NCI-H526 (cell line): Measurements from ENCODE around the gene C12orf42.
"Not testable (repeated sequence)": the region's sequence is repeated elsewhere in the genome, so short reads cannot be mapped to it uniquely, and the experiment has no call there.

Source experiments
- DNase-seq, 2 experiments: peaks; one replicate each; lab custom pipeline; 2025; lab: John Stamatoyannopoulos, UW

The C12orf42 gene

GRCh38 chr12:103494734-103495468, 867 bp downstream of the C12orf42 start:
- no peak for DNase-seq

DNA sequence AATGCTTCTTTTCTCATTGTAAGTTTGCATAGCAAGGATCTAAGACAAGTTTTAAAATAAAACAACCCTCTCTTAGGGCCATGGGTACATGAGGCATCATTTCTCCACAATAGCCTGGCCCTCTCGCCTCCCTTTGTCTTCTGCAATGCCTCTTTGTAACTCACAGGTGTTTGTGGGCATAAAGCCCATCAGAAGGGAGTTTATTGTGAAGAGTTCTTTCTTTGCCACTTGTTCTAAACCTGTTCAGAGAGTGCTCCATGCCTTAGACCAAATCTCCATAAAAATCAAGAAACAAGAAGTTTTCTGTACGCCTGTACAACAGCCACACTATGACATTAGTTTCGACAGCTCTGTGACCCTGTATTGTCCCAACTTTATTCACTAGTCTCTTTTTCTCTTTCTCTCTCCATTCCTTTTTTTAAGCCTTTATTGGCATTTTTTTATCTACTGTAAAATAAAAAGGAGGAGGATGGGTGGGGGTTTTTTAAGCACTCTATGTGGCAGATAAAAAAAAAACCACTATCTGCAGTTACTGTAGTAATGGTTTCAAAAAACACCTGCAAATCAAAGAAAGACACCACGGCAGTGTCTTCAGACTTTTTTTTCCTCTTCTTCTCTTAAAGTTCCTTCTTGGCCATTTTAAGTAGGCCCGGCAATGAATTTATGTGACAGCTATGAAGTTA, 1.6 kb downstream of the C12orf42 start:
- DNase-seq: no peak

DNA sequence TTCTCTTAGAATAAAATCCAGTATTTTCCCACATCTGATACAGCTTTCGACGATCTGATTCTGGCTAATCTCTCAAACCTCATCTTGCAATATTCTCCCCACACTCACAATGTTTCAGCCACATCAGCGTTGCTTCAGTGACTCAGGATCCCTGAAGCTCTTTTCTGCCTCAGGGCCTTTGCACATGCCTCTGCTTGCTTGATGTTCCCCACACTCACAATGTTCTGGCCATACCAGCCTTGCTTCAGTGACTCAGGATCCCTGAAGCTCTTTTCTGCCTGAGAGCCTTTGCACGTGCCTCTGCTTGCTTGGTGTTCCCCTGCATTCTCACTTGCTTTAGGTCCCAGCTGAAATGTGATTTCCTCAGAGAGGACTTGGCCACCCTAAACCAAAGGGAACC, 2.6 kb downstream of the C12orf42 start:
- DNase-seq: no peak

DNA sequence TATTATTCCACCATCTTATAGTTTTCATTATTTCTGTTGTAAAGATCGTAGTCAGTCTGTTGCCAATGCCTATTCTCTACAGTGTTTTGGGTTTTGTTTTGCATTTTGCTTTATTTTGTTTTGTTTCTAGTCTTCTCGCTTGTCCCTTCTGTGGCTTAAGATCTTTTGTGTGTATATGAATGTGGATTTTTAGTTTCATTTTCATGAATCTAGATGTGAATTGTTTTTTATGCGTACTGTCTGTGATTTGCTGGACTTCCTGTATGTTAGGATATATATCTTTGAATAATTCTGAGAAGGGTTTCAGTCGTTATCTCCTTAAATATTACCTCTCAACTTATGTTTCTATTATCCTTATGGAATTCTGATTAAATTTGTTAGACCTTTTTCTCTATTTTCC, 13.4 kb downstream of the C12orf42 start:
- no peak for DNase-seq

DNA sequence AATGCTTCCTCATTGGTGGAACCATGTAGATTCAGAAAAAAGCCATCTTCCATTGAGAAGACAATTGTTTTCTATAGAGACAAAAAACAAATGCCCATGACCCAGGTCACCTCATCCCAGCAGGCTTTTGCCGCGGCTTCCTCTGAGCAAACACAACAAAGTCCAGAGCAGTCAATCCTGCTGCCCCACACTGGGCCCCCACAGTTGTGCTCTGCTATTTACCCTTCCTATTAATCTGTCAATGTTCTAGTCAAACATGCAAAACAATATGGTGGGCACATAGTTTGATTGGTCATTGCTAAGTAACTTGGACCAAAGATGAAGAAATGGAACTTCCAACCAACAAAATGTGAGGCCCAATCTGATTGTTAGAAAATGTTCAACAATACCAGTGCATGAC, 20.7 kb downstream of the C12orf42 start:
- no peak for DNase-seq

GRCh38 chr12:103470664-103471063, 25.1 kb downstream of the C12orf42 start:
- DNase-seq: no peak

DNA sequence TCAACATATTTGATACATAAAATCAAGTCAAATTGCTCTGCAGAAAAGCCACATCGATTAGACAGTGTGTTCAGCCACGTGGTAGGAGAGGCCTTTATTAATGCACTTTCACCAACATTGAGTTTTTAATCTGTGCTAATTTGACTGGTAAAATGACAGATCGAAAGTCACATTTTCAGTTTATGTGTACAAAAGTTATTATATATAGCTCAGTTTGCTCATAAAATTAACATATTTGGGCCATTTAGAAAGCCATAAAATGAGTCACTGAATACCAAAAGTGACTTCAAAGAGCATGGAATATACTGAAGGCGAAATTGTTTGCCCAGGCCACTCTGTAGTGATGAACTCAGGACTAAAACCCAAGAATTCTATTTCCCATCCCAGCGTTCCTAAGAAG, 26.0 kb downstream of the C12orf42 start:
- DNase-seq: no peak

DNA sequence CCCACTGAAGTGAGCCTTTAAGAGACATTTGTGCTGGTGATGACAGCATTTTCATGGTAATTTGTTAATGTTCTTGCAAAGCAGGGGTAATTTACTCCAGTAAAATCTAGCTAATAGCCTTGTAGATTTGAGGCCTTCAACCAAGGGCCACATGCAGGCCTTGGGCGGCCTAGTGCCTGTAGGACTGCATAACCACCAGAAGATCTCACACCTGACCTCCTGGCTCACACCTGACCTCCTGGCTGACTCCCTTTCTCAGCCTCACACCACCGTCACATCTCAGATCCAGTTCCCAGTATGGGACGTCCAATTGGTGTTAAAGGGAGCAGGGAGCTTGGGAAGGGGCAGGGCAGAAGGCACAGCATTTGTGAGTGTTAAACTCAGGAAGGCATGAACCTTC, 26.9 kb downstream of the C12orf42 start:
- DNase-seq: no peak

- DNase-seq: no peak
Observed at GRCh38 chr12:103462675-103463074, 33.1 kb downstream of the C12orf42 start.

DNA sequence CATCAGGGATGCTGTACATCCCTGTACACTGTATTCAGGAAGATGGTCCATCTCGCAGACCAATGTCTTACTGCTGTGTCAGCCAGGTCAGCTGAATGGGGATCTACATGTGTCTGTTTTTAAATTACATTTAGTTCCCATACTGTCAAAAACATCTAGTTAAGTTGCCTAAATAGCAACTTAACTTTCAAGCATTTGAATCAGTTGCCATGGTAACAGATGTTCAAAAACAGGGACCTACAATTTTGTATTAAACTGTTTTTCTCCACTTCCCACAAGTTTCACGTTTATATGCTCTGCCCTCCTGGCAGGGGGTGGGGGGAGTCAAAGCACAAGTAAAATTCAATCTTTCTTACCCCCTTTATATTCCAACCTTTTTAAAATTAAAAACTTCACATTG, 38.3 kb downstream of the C12orf42 start:
- no peak for DNase-seq

DNA sequence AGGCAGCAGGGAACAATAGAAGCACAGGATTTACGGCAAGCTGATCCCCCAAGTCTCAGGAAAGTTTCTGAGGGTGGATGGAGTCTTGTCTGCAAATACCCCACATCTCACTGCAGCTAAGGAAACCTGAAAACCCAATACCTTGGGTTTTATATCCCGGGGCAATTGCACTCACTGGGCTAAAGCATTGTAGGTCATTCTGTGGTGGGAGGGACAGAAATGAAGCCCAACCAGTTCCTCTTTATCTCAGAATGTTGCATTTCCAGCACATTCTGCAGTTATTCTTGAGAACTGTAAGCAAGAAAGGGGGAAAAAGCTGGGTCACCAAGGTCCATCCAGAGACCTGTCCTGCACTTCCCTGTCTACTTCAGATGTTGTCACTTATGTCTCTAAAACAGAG, 39.8 kb downstream of the C12orf42 start:
- no peak for DNase-seq

- DNase-seq: no peak
Observed at GRCh38 chr12:103455020-103455763, 40.6 kb downstream of the C12orf42 start.

DNA sequence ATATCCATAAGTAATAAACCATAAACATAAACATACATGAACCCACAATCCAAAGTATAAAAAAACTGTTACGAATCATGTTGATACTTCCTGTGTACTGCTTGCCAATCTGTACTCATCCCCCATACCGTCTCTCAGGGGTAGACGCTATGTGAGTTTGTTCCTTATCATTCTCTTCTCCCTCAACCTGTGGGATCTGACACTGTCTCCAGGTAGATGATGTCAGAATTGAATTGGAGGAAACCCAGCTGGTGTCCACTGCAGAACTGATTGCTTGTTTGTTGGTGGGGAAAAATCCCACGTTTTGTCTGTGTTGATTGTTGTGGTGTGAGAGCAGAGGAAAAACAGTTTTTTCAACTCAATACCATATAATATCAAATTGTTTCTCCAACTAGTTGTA, 50.8 kb downstream of the C12orf42 start:
- DNase-seq: no peak

DNA sequence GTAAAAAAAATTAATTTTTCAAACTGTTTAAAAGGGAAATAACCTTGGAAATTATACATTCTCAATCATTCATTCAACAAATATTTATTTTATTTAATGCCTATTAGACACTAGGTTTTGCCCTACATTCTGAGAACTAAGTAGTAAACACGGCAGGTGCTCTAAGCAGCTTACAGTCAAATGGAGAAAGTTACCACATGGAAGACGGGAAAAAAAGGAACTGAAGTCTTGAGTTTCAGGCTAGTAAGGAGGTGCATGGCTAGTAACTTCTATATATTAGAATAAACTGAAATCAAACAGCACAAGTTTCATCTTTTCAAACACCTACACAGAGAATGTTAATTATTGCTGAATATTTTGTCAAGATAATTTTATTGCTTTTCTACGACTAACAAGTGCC, 52.9 kb downstream of the C12orf42 start:
- no peak for DNase-seq

- DNase-seq: no peak
Observed at GRCh38 chr12:103442182-103442555, 53.6 kb downstream of the C12orf42 start.

GRCh38 chr12:103441437-103442181, 54.2 kb downstream of the C12orf42 start:
- DNase-seq: no peak

DNA sequence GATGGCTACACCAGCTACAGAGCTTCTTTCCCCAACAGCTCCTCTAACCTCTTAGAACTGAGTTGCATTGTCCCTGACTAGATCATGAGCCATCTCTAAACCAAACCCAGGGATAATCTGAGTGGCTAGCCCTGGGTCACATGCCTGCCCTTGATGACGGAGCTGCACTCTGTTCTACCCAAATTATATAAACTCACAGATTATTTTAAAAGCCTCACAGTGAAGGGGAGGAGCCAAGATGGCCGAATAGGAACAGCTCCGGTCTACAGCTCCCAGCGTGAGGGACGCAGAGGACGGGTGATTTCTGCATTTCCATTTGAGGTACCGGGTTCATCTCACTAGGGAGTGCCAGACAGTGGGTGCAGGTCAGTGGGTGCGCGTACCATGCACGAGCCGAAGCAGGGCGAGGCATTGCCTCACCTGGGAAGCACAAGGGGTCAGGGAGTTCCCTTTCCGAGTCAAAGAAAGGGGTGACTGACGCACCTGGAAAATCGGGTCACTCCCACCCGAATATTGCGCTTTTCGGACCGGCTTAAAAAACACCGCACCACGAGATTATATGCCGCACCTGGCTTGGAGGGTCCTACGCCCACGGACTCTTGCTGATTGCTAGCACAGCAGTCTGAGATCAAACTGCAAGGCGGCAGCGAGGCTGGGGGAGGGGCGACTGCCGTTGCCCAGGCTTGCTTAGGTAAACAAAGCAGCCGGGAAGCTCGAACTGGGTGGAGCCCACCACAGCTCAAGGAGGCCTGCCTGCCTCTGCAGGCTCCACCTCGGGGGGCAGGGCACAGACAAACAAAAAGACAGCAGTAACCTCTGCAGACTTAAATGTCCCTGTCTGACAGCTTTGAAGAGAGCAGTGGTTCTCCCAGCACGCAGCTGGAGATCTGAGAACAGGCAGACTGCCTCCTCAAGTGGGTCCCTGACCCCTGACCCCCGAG, 61.3 kb downstream of the C12orf42 start:
- peak in 1 of 2 experiments; percentile 11 for DNase-seq

DNA sequence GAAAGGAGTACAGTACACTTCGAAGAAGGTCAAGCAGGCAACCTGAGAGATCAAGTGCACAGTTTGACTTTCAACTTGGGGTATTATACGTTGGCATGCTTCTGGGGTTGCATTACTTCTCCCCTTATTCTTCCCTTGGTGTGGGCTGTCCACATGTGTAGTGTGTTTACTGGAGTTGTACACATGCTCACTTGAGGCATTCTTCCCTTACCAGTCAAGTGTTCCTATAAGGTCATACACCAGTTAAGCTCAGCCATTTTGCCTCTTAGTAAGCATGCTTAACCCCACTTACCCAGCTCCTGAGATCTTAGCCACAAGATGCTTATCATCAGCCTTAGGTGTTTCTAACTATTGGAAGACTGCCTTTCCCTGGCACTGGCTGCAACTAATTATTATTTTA, 63.8 kb downstream of the C12orf42 start:
- no peak for DNase-seq

DNA sequence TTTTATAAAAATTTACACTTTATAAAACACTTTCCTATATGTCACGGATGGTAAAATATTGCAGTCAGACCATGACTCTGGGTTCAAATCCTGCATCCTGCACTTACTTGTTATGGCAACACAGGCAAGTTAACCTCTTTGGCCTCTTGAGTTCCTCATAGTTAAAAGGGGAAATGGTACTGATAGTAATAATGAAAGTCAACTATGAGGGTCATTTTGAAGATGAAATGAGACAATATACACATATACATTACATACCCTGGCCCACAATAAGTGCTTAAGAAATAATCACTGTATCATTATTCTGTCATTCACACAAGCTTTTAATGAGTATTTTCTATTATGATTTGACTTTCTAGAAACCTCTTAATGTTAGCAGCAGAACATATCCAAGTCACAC, 64.4 kb downstream of the C12orf42 start:
- no peak for DNase-seq

DNA sequence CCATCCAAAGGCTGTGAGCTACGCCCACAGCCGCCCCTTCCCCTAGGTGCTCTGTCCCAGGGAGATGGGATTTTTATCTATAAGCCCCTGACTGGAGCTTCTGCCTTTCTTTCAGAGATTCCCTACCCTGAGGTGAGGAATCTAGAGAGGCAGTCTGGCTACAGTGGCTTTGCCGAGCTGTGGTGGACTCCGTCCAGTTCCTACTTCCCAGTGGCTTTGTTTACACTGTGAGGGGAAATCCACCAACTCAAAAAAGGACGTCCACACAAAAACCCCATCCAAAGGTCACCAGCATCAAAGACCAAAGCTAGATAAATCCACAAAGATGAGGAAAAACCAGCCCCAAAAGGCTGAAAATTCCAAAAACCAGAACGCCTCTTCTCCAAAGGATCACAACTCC, 70.1 kb downstream of the C12orf42 start:
- DNase-seq: not testable (repeated sequence)
